CD14-positive monocyte (primary cell): Measurements from ENCODE around the gene DPP6. TPM values are rescaled to one million over a fixed set of nuclear protein-coding genes. Genes with fewer than 3 reads are reported as not detected.

ENCODE experiments used
- DNase-seq, 3 donors: peaks; one replicate each; pipeline ENCODE4 v3.0.0-alpha.2; 2011 to 2022
- H2AFZ ChIP-seq: 2 replicates; pipeline ENCODE4 v1.6.0; 2012; ENCODE audit warnings: mild to moderate bottlenecking, low read depth, low read length, inconsistent platforms; ENCODE audit not compliant: insufficient read depth, poor library complexity, severe bottlenecking
- H3K27ac ChIP-seq, 2 donors: 1 replicate in 1 of 2; 2 replicates in 1 of 2; pipeline ENCODE4 v1.5.1; 2012 to 2013; ENCODE audit warnings: low read length in 2 of 2, control low read depth in 1 of 2, inconsistent platforms in 1 of 2, low read depth in 1 of 2, mild to moderate bottlenecking in 1 of 2
- H3K27me3 ChIP-seq, 2 donors: one replicate each; pipeline versions ENCODE4 v1.6.0 to v1.6.1; 2011 to 2013; ENCODE audit warnings: low read length in 2 of 2; ENCODE audit not compliant: control insufficient read depth in 2 of 2, insufficient read depth in 2 of 2
- H3K36me3 ChIP-seq, 2 donors: replicated peaks in 1 of 2; 1 replicate in 1 of 2; 2 replicates in 1 of 2; pipeline versions ENCODE4 v1.5.1 to v1.6.1; 2012 to 2013; ENCODE audit warnings: low read length in 2 of 2, control low read depth in 1 of 2, inconsistent platforms in 1 of 2, mild to moderate bottlenecking in 1 of 2; ENCODE audit not compliant: insufficient read depth in 2 of 2, control insufficient read depth in 1 of 2
- H3K4me1 ChIP-seq, 2 donors: 1 replicate in 1 of 2; 2 replicates in 1 of 2; pipeline versions ENCODE4 v1.5.1 to v1.6.1; 2012 to 2013; ENCODE audit warnings: low read length in 2 of 2, control low read depth in 1 of 2, inconsistent platforms in 1 of 2, mild to moderate bottlenecking in 1 of 2, moderate library complexity in 1 of 2; ENCODE audit not compliant: insufficient read depth in 2 of 2, control insufficient read depth in 1 of 2
- H3K4me2 ChIP-seq: replicated peaks from 2 replicates; pipeline ENCODE3; 2012; ENCODE audit warnings: low read length, moderate library complexity, mild to moderate bottlenecking; ENCODE audit not compliant: poor library complexity, severe bottlenecking; ENCODE audit errors: extremely low read depth
- H3K4me3 ChIP-seq, 3 experiments: fragments of 200-600 bp in 1 of 3; sonication (generic) in 1 of 3; replicated peaks in 1 of 3; 1 replicate in 2 of 3; 2 replicates in 1 of 3; pipeline ENCODE4 v1.5.1; 2011 to 2013; ENCODE audit warnings: low read length in 3 of 3, mild to moderate bottlenecking in 3 of 3, control low read depth in 2 of 3, low read depth in 2 of 3, inconsistent platforms in 1 of 3, moderate library complexity in 1 of 3
- H3K79me2 ChIP-seq: 2 replicates; pipeline ENCODE4 v1.6.0; 2012; ENCODE audit warnings: mild to moderate bottlenecking, control low read depth, inconsistent platforms, low read length, moderate library complexity; ENCODE audit not compliant: insufficient read depth
- H3K9ac ChIP-seq: 2 replicates; pipeline ENCODE4 v1.6.0; 2017; ENCODE audit warnings: low read length, mild to moderate bottlenecking; ENCODE audit not compliant: insufficient read depth, poor library complexity, severe bottlenecking
- H3K9me3 ChIP-seq, 2 donors: replicated peaks in 1 of 2; 1 replicate in 1 of 2; 2 replicates in 1 of 2; pipeline versions ENCODE4 v1.5.1 to v1.6.1; 2012 to 2013; ENCODE audit warnings: low read length in 2 of 2, control low read depth in 1 of 2; ENCODE audit not compliant: control insufficient read depth in 1 of 2, insufficient read depth in 1 of 2
- H4K20me1 ChIP-seq: 2 replicates; pipeline ENCODE4 v1.6.0; 2012; ENCODE audit warnings: mild to moderate bottlenecking, low read length, control low read depth, moderate library complexity; ENCODE audit not compliant: insufficient read depth
- H3K27ac Mint-ChIP-seq, 7 donors: one replicate each; pipeline ENCODE4 v1.8.0; 2020; ENCODE audit warnings: mild to moderate bottlenecking in 7 of 7, mixed read lengths in 7 of 7, moderate library complexity in 6 of 7, inconsistent platforms in 2 of 7
- H3K27me3 Mint-ChIP-seq, 3 donors: one replicate each; pipeline ENCODE4 v1.8.0; 2021 to 2022; ENCODE audit warnings: low read depth in 3 of 3, mild to moderate bottlenecking in 3 of 3, mixed read lengths in 3 of 3, moderate library complexity in 3 of 3, inconsistent platforms in 1 of 3
- H3K36me3 Mint-ChIP-seq, 2 donors: one replicate each; pipeline ENCODE4 v1.8.0; 2020; ENCODE audit warnings: mixed read lengths in 2 of 2, inconsistent platforms in 1 of 2, mild to moderate bottlenecking in 1 of 2
- H3K4me1 Mint-ChIP-seq: one replicate; pipeline ENCODE4 v1.8.0; 2020; ENCODE audit warnings: mild to moderate bottlenecking, mixed read lengths
- H3K4me3 Mint-ChIP-seq, 2 donors: one replicate each; pipeline ENCODE4 v1.8.0; 2020; ENCODE audit warnings: mild to moderate bottlenecking in 2 of 2, mixed read lengths in 2 of 2, moderate library complexity in 1 of 2
- H3K9me3 Mint-ChIP-seq, 7 donors: one replicate each; pipeline ENCODE4 v1.8.0; 2020 to 2022; ENCODE audit warnings: mixed read lengths in 7 of 7, mild to moderate bottlenecking in 6 of 7, moderate library complexity in 6 of 7, inconsistent platforms in 2 of 7
- CTCF ChIP-seq: fragments of 200-600 bp; IDR thresholded peaks from one replicate; pipeline ENCODE4 v1.8.0; 2022; ENCODE audit warnings: antibody characterized with exemption, mild to moderate bottlenecking
- WGBS: methylation state at CpG from one replicate; pipeline ENCODE4 v1.1.5; 2013; ENCODE audit warnings: missing lambda C conversion rate; ENCODE audit not compliant: insufficient coverage; 5-methylcytosine and 5-hydroxymethylcytosine counted together
- intact Hi-C, 2 donors: fragments of 100-400 bp; cut with micrococcal nuclease; formaldehyde crosslinking; loops; one replicate each; pipeline versions ENCODE4 v1.15.0 to v1.15.1; 2023
- polyA plus RNA-seq, 3 donors: library from polyadenylated mRNA; depleted of rRNA in 1 of 3; unstranded in 2 of 3; stranded (reverse) in 1 of 3; fragments of 300-500 nt in 2 of 3; fragments of >200 nt in 1 of 3; fragmentation: Illumina TruSeq in 2 of 3; gene quantifications; 1 replicate in 2 of 3; 2 replicates in 1 of 3; pipeline ENCODE4 v1.2.3, GENCODE V29; 2012 to 2021

The DPP6 gene
- polyA plus RNA-seq, 3 donors: not detected

- no peak overlapping the region for H3K4me3 Mint-ChIP-seq
- no peaks in the 10 kb centered on the region for H3K27me3 ChIP-seq
- no peaks in the 10 kb centered on the region for H3K36me3 ChIP-seq
- H3K27ac ChIP-seq: no peak overlapping the region
- no peak for TF ChIP-seq CTCF
- H2AFZ ChIP-seq: no peak overlapping the region
- WGBS: 95% methylated on average over 5 of the region's 11 CpGs
- H3K9me3 ChIP-seq: peaks cover 9 to 26% of the 10 kb centered on the region in 2 donors
- DNase-seq: no peak
- intact Hi-C loops: no loop called here
- H3K4me3 ChIP-seq: no peak overlapping the region
- H3K36me3 Mint-ChIP-seq: no peaks in the 10 kb centered on the region
- H3K27me3 Mint-ChIP-seq: no peaks in the 10 kb centered on the region
- H3K4me1 Mint-ChIP-seq: no peaks in the 10 kb centered on the region
- H3K4me2 ChIP-seq: no peak overlapping the region
- H3K4me1 ChIP-seq: no peaks in the 10 kb centered on the region
- H3K79me2 ChIP-seq: no peaks in the 10 kb centered on the region
- peaks cover 0 to 14% (median 10%) of the 10 kb centered on the region in 7 donors for H3K9me3 Mint-ChIP-seq
- H3K27ac Mint-ChIP-seq: no peak overlapping the region
- H4K20me1 ChIP-seq: no peaks in the 10 kb centered on the region
- no peak overlapping the region for H3K9ac ChIP-seq
Measured at GRCh38 chr7:154482863-154483262, 430.7 kb downstream of the DPP6 start.

- Mint-ChIP-seq H3K36me3 (no peaks in the 10 kb centered on the region), H3K9me3 (peaks cover 0 to 19% (median 16%) of the 10 kb centered on the region in 7 donors), H3K4me3 (no peak overlapping the region), H3K4me1 (no peaks in the 10 kb centered on the region), H3K27me3 (no peaks in the 10 kb centered on the region), H3K27ac (no peak overlapping the region)
- Histone ChIP-seq H3K27me3 (no peaks in the 10 kb centered on the region), H3K4me2 (no peak overlapping the region), H3K9ac (no peak overlapping the region), H3K36me3 (no peaks in the 10 kb centered on the region), H4K20me1 (no peaks in the 10 kb centered on the region), H3K4me3 (no peak overlapping the region), H3K27ac (no peak overlapping the region), H3K9me3 (peaks cover 21 to 33% of the 10 kb centered on the region in 2 donors), H2AFZ (no peak overlapping the region), H3K79me2 (no peaks in the 10 kb centered on the region), H3K4me1 (no peaks in the 10 kb centered on the region)
- intact Hi-C loops: no loop called here
- WGBS: 73% methylated on average over 3 of the region's 7 CpGs
- DNase-seq: no peak
- TF ChIP-seq CTCF: no peak
Measured at GRCh38 chr7:154484406-154484805, 432.2 kb downstream of the DPP6 start.
